IMR-90 (cell line): ENCODE measurements around the gene BTBD3. TPM values are rescaled to one million over a fixed set of nuclear protein-coding genes. Genes with fewer than 3 reads are reported as not detected.
A peak's percentile ranks its signal among the peaks of the same experiment; 100 is the strongest.

ENCODE experiments used
- ATAC-seq: fragments of 200-7000 bp; cut with Tn5 transposase; 2 replicates; pipeline ENCODE4 v1.9.1; 2020; ENCODE audit warnings: low read depth, mild to moderate bottlenecking, moderate library complexity
- BruUV-seq: library from RNA; stranded (reverse); fragments of 400-500 nt; replicated peaks from 2 replicates; lab custom pipeline; 2021; lab: Mats Ljungman, UMichigan
- CTCF ChIA-PET: fragments of 300-600 bp; formaldehyde crosslinking; extraction: SDS; loops from one replicate; lab custom pipeline; 2021; ENCODE audit warnings: antibody characterized with exemption; lab: Yijun Ruan, JAX
- POLR2A ChIA-PET: fragments of 300-600 bp; sonication (Branson Sonifier 250); formaldehyde crosslinking; loops from one replicate; lab custom pipeline; 2022; ENCODE audit warnings: antibody characterized with exemption; ENCODE audit not compliant: unreplicated experiment; lab: Charles Lee
- DNase-seq: peaks from one replicate; pipeline ENCODE4 v3.0.0; 2013
- H2AFZ ChIP-seq: replicated peaks from 2 replicates; pipeline ENCODE3; 2013; ENCODE audit warnings: low read length, mild to moderate bottlenecking; ENCODE audit not compliant: poor library complexity
- H2AK5ac ChIP-seq: 2 replicates; pipeline ENCODE4 v1.6.1; 2013; ENCODE audit warnings: low read depth, low read length, inconsistent platforms
- H2AK9ac ChIP-seq: replicated peaks from 2 replicates; pipeline ENCODE3; 2013; ENCODE audit warnings: mild to moderate bottlenecking, low read depth, low read length, moderate library complexity; ENCODE audit not compliant: poor library complexity
- H2BK120ac ChIP-seq: 2 replicates; pipeline ENCODE4 v1.6.1; 2013; ENCODE audit warnings: low read depth, low read length, inconsistent platforms
- H2BK15ac ChIP-seq: 3 replicates; pipeline ENCODE4 v1.6.1; 2013; ENCODE audit warnings: low read depth, low read length, inconsistent platforms
- H2BK20ac ChIP-seq: 2 replicates; pipeline ENCODE4 v1.6.1; 2013; ENCODE audit warnings: low read depth, mild to moderate bottlenecking, inconsistent platforms, low read length, moderate library complexity
- H2BK5ac ChIP-seq: 2 replicates; pipeline ENCODE4 v1.6.1; 2013; ENCODE audit warnings: mild to moderate bottlenecking, low read depth, low read length, inconsistent platforms; ENCODE audit not compliant: poor library complexity, severe bottlenecking
- H3K14ac ChIP-seq: replicated peaks from 2 replicates; pipeline ENCODE4 v1.6.1; 2013; ENCODE audit warnings: low read depth, low read length, inconsistent platforms
- H3K18ac ChIP-seq: 2 replicates; pipeline ENCODE4 v1.6.1; 2013; ENCODE audit warnings: low read depth, low read length, control low read depth
- H3K23ac ChIP-seq: 2 replicates; pipeline ENCODE4 v1.6.1; 2013; ENCODE audit warnings: low read depth, low read length, inconsistent platforms
- H3K27ac ChIP-seq: 2 replicates; pipeline ENCODE4 v1.5.1; 2013; ENCODE audit warnings: mild to moderate bottlenecking, control low read depth, low read length; ENCODE audit not compliant: insufficient read depth
- H3K27me3 ChIP-seq: 2 replicates; pipeline ENCODE4 v1.6.1; 2013; ENCODE audit warnings: low read length; ENCODE audit not compliant: control insufficient read depth, insufficient read depth
- H3K36me3 ChIP-seq: 2 replicates; pipeline ENCODE4 v1.6.1; 2013; ENCODE audit warnings: low read length, mixed read lengths; ENCODE audit not compliant: control insufficient read depth, insufficient read depth
- H3K4ac ChIP-seq: 2 replicates; pipeline ENCODE4 v1.6.1; 2013; ENCODE audit warnings: low read depth, low read length, inconsistent platforms
- H3K4me1 ChIP-seq: 2 replicates; pipeline ENCODE4 v1.6.1; 2013; ENCODE audit warnings: low read length, mixed read lengths; ENCODE audit not compliant: control insufficient read depth, insufficient read depth
- H3K4me2 ChIP-seq: 2 replicates; pipeline ENCODE4 v1.6.1; 2013; ENCODE audit warnings: low read depth, mild to moderate bottlenecking, control low read depth, low read length, moderate library complexity
- H3K4me3 ChIP-seq: 2 replicates; pipeline ENCODE4 v1.5.1; 2013; ENCODE audit warnings: low read depth, mild to moderate bottlenecking, control low read depth, low read length, moderate library complexity; ENCODE audit not compliant: insufficient read depth
- H3K56ac ChIP-seq: 2 replicates; pipeline ENCODE4 v1.6.1; 2013; ENCODE audit warnings: low read length, inconsistent platforms; ENCODE audit not compliant: insufficient read depth; ENCODE audit errors: extremely low read depth
- H3K79me1 ChIP-seq, 2 experiments: 2 replicates each; pipeline ENCODE4 v1.6.1; 2013; ENCODE audit warnings: low read length in 2 of 2, inconsistent platforms in 1 of 2, low read depth in 1 of 2
- H3K9ac ChIP-seq: 2 replicates; pipeline ENCODE4 v1.6.1; 2013; ENCODE audit warnings: low read depth, low read length, control low read depth
- H3K9me1 ChIP-seq: 2 replicates; pipeline ENCODE4 v1.6.1; 2013; ENCODE audit warnings: low read length, inconsistent platforms; ENCODE audit not compliant: insufficient read depth
- H3K9me3 ChIP-seq: 2 replicates; pipeline ENCODE4 v1.6.1; 2013; ENCODE audit warnings: low read length; ENCODE audit not compliant: control insufficient read depth, insufficient read depth
- H4K20me1 ChIP-seq: 2 replicates; pipeline ENCODE4 v1.6.1; 2013; ENCODE audit warnings: low read length, inconsistent platforms; ENCODE audit not compliant: insufficient read depth
- H4K5ac ChIP-seq: 2 replicates; pipeline ENCODE4 v1.6.1; 2013; ENCODE audit warnings: mild to moderate bottlenecking, low read depth, low read length, control low read depth
- H4K8ac ChIP-seq, 2 experiments: 2 replicates each; pipeline ENCODE4 v1.6.1; 2013; ENCODE audit warnings: low read depth in 2 of 2, low read length in 2 of 2, control low read depth in 1 of 2, inconsistent platforms in 1 of 2
- H4K91ac ChIP-seq: 2 replicates; pipeline ENCODE4 v1.6.1; 2013; ENCODE audit warnings: low read depth, low read length, inconsistent platforms; ENCODE audit not compliant: insufficient read depth
- BHLHE40 ChIP-seq: fragments of 150-350 bp; IDR thresholded peaks from 2 replicates; pipeline ENCODE4 v1.6.1; 2016; ENCODE audit warnings: mild to moderate bottlenecking, low read depth, low read length
- CEBPB ChIP-seq: IDR thresholded peaks from 2 replicates; pipeline ENCODE4 v1.6.1; 2012; ENCODE audit warnings: low read depth, low read length, improper control_type of control experiment
- FOS ChIP-seq: fragments of 150-350 bp; IDR thresholded peaks from 2 replicates; pipeline ENCODE4 v1.6.1; 2016; ENCODE audit warnings: low read depth, low read length
- MAZ ChIP-seq: IDR thresholded peaks from 2 replicates; pipeline ENCODE4 v1.6.1; 2012; ENCODE audit warnings: low read depth, mild to moderate bottlenecking, low read length, improper control_type of control experiment, moderate library complexity, borderline replicate concordance
- MXI1 ChIP-seq: IDR thresholded peaks from 2 replicates; pipeline ENCODE4 v1.6.1; 2012; ENCODE audit warnings: low read depth, mild to moderate bottlenecking, low read length, moderate library complexity, borderline replicate concordance
- POLR2A ChIP-seq: IDR thresholded peaks from 2 replicates; pipeline ENCODE4 v1.6.1; 2012; ENCODE audit warnings: mild to moderate bottlenecking, low read depth, low read length
- RAD21 ChIP-seq: IDR thresholded peaks from 2 replicates; pipeline ENCODE4 v1.6.1; 2012; ENCODE audit warnings: low read length, improper control_type of control experiment
- SMC3 ChIP-seq: fragments of 150-350 bp; IDR thresholded peaks from 2 replicates; pipeline ENCODE4 v1.6.1; 2016; ENCODE audit warnings: low read depth, mild to moderate bottlenecking, antibody characterized with exemption, low read length, moderate library complexity
- WGBS, 2 experiments: methylation state at CpG; one replicate each; pipeline versions ENCODE4 v1.1.5 to v1.1.7; 2013; ENCODE audit warnings: missing lambda C conversion rate in 2 of 2; ENCODE audit not compliant: insufficient read length in 1 of 2; ENCODE audit errors: extremely low coverage in 2 of 2; 5-methylcytosine and 5-hydroxymethylcytosine counted together
- dilution Hi-C: fragments of 300-500 bp; cut with HindIII; formaldehyde crosslinking; loops from one replicate; pipeline ENCODE4 v1.14.3; 2018; ENCODE audit warnings: low sequenced_read_pairs; ENCODE audit not compliant: unreplicated experiment
- in situ Hi-C: fragments of 300-500 bp; cut with MboI; formaldehyde crosslinking; loops from 3 replicates; pipeline ENCODE4 v1.14.3; 2019; ENCODE audit warnings: low sequenced_read_pairs, inconsistent platforms, mixed read lengths
- intact Hi-C: fragments of 100-400 bp; cut with micrococcal nuclease; formaldehyde crosslinking; loops from 2 replicates; pipeline ENCODE4 v1.10.0; 2022
- polyA plus RNA-seq, 3 experiments: library from polyadenylated mRNA; depleted of rRNA; stranded (reverse); fragments of >200 nt; gene quantifications; 2 replicates each; pipeline ENCODE4 v1.2.3, GENCODE V29; 2012; ENCODE audit warnings: low replicate concordance in 1 of 3
- total RNA-seq: library from RNA; depleted of rRNA; stranded (reverse); fragments of >200 nt; gene quantifications from 2 replicates; pipeline ENCODE4 v1.2.3, GENCODE V29; 2012

Gene BTBD3
- total and polyA plus RNA-seq, 2 of the 4 experiments (the other 2 are of a cell fraction), result 22.7 to 44.6 TPM

- H3K27ac ChIP-seq, result no peak overlapping the region
- TF ChIP-seq POLR2A (no peak), MXI1 (no peak), BHLHE40 (no peak), SMC3 (no peak), RAD21 (no peak), CEBPB (no peak), FOS (no peak), MAZ (no peak)
- peak overlapping the region; percentile 36 for H3K4me2 ChIP-seq
Observed at GRCh38 chr20:11918981-11919380, 1.3 kb downstream of the BTBD3 start.

More at GRCh38 chr20:11918981-11919380, 1.3 kb downstream of the BTBD3 start:
- dilution Hi-C loops (no loop called here), in situ Hi-C loops (no loop called here), intact Hi-C loops (loop anchor here (2.0 to 5.0 kb wide), 2 partner anchors 202 to 242 kb away; no protein-coding TSS in a partner anchor)
- WGBS, 2 experiments, result no CpG with 5 or more reads among the region's 8 CpGs
- peak; percentile 18; the same call in 1 of the 2 replicates for ATAC-seq
- peak overlapping the region; percentile 11; the same call in 1 of the 2 replicates for H3K4me3 ChIP-seq
- H4K5ac ChIP-seq, result no peak overlapping the region
- peaks cover 8% of the 10 kb centered on the region for H3K4me1 ChIP-seq
- H2BK120ac ChIP-seq, result no peak overlapping the region
- H3K23ac ChIP-seq, result peak overlapping the region; percentile 14; the same call in 1 of the 2 replicates
- peaks cover 5% of the 10 kb centered on the region; the same call in 1 of the 2 replicates for H4K20me1 ChIP-seq
- H4K91ac ChIP-seq, result no peak overlapping the region
- H3K9me3 ChIP-seq, result no peaks in the 10 kb centered on the region
- POLR2A ChIA-PET, result interaction anchor here (0.6 to 0.7 kb wide), 2 partner anchors 126 to 179 kb away, joined by 3 to 4 read pairs; no protein-coding TSS in a partner anchor
- H3K18ac ChIP-seq, result no peak overlapping the region
- BruUV-seq, result no TSS peak
- H3K14ac ChIP-seq, result 0 out of 2 replicates have a peak overlapping the region, but pooled peaks have one; percentile 48
- H4K8ac ChIP-seq, result no peak overlapping the region
- no peak overlapping the region for H2AK5ac ChIP-seq
- no peak overlapping the region for H2BK15ac ChIP-seq
- CTCF ChIA-PET, result no interaction called here
- H3K4ac ChIP-seq, result peak overlapping the region; percentile 20; the same call in 1 of the 2 replicates
- H2AFZ ChIP-seq, result no peak overlapping the region
- H3K27me3 ChIP-seq, result no peaks in the 10 kb centered on the region
- H2BK20ac ChIP-seq, result no peak overlapping the region
- DNase-seq, result peak; percentile 47
- peaks cover 14% of the 10 kb centered on the region for H3K36me3 ChIP-seq
- H3K9ac ChIP-seq, result no peak overlapping the region
- H2BK5ac ChIP-seq, result no peak overlapping the region
- no peak overlapping the region for H2AK9ac ChIP-seq
- peaks cover 9% of the 10 kb centered on the region; the same call in 1 of the 2 replicates for H3K9me1 ChIP-seq
- no peak overlapping the region for H3K56ac ChIP-seq
- peaks cover 24 to 54% of the 10 kb centered on the region in 2 experiments; a peak in 3 of 4 replicates for H3K79me1 ChIP-seq
